NT2/D1 (cell line): ENCODE results near the gene ABCC9.

Source experiments
- DNase-seq: peaks from one replicate; pipeline ENCODE4 v3.0.0-alpha.2; 2011; ENCODE audit warnings: low read depth, low spot score
- H3K27me3 ChIP-seq: 2 replicates; pipeline ENCODE4 v1.6.0; 2011; ENCODE audit warnings: mild to moderate bottlenecking; ENCODE audit not compliant: insufficient read length, insufficient read depth
- H3K36me3 ChIP-seq: 2 replicates; pipeline ENCODE4 v1.6.1; 2011; ENCODE audit warnings: mild to moderate bottlenecking, low read length, mixed read lengths; ENCODE audit not compliant: insufficient read depth, insufficient read length
- H3K4me1 ChIP-seq: 2 replicates; pipeline ENCODE4 v1.5.1; 2011; ENCODE audit not compliant: insufficient read depth, insufficient read length
- H3K4me3 ChIP-seq: 2 replicates; pipeline ENCODE4 v1.5.1; 2011; ENCODE audit warnings: low read depth; ENCODE audit not compliant: insufficient read length
- H3K9ac ChIP-seq: 2 replicates; pipeline ENCODE4 v1.6.0; 2011; ENCODE audit warnings: low read depth; ENCODE audit not compliant: insufficient read length
- H3K9me3 ChIP-seq: 2 replicates; pipeline ENCODE4 v1.5.1; 2011; ENCODE audit warnings: mild to moderate bottlenecking, low read length; ENCODE audit not compliant: insufficient read depth
- SUZ12 ChIP-seq: IDR thresholded peaks from 2 replicates; pipeline ENCODE4 v1.6.1; 2011; ENCODE audit not compliant: insufficient read length, insufficient read depth; ENCODE audit errors: extremely low read depth
- YY1 ChIP-seq: IDR thresholded peaks from 2 replicates; pipeline ENCODE4 v1.6.1; 2011; ENCODE audit not compliant: insufficient read length, insufficient read depth
- ZNF274 ChIP-seq: IDR thresholded peaks from 2 replicates; pipeline ENCODE4 v1.6.1; 2011; ENCODE audit warnings: mild to moderate bottlenecking, low read depth, low read length

ABCC9 gene

DNA sequence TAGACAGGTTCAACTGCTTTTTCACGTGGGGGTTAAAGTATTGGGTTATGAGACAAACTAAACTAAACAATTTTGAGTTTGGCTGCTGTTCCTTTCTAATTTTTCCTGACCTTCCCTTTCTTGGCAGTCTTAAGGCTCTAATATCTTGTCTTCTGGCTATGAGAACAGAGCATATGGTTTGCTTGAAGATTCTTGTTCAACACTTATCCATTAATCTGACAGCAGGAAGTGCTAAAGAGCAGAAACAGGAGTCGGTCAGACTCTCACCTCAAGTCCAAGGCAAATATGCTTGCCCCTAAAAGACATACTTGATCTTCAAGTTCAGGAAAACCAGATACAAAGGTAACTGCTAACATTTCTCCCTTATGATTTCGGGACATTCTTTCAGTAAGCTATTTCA lies 114.1 kb downstream of the ABCC9 start:
- no peaks in the 10 kb centered on the region for H3K36me3 ChIP-seq
- no peaks in the 10 kb centered on the region for H3K27me3 ChIP-seq
- H3K4me3 ChIP-seq = no peak overlapping the region
- no peaks in the 10 kb centered on the region for H3K4me1 ChIP-seq
- TF ChIP-seq SUZ12 = no peak
- no peak for TF ChIP-seq ZNF274
- no peak for TF ChIP-seq YY1
- no peak overlapping the region for H3K9ac ChIP-seq
- no peak for DNase-seq
- H3K9me3 ChIP-seq = no peaks in the 10 kb centered on the region

DNA sequence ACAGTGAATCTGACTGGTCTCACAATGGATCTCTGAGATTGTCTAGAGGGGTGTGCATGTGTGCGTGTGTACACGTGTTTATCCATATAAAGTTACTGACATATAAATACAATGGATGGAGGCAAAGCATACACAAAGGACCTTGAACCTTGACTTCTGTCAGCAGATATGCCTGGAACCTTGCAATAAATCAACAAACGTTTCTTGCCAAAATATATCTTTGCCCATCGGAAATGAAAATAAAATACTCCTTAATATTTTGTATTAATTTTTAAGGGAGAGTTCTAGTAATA lies 114.7 kb downstream of the ABCC9 start:
- Histone ChIP-seq H3K4me1 (no peaks in the 10 kb centered on the region), H3K27me3 (no peaks in the 10 kb centered on the region), H3K9me3 (no peaks in the 10 kb centered on the region), H3K4me3 (no peak overlapping the region), H3K36me3 (no peaks in the 10 kb centered on the region), H3K9ac (no peak overlapping the region)
- no peak for DNase-seq
- TF ChIP-seq ZNF274 = no peak
- TF ChIP-seq YY1 = no peak
- no peak for TF ChIP-seq SUZ12

DNA sequence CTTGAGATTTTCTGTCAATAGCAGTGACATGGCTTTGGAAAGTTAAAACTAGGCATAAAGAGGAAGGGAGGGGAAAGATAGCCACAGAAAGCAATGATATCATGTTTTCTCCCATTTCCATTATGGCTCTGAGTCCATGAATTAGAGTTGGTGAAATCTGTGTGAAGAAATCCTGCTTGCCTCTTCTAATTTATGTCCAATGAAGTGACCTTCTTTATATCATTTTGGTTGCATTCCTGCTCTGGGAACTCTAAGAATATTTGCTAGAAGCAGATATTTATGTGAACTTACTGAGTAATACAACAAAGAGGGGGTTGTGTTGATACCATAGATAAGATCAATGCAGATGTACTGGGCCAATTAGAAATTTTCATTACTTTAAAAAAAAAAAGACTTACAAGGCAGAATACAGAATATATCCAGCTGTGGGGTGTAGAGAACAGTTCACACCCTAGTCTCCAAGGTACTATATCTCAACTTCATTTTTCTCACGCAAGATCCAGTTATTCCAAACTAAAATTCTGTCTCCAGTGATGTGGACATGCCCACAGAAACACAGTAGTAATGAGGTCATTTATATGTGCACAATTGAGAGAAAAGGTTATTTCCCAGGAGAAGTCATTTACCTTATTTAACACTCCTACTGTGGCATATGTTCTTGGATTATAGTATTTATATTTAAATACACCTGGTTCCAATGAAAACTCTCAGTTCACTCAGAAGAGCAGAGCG lies 115.2 kb downstream of the ABCC9 start:
- no peak for DNase-seq
- Histone ChIP-seq H3K4me1 (no peaks in the 10 kb centered on the region), H3K27me3 (no peaks in the 10 kb centered on the region), H3K9ac (no peak overlapping the region), H3K9me3 (no peaks in the 10 kb centered on the region), H3K4me3 (no peak overlapping the region), H3K36me3 (no peaks in the 10 kb centered on the region)
- TF ChIP-seq ZNF274 = no peak
- TF ChIP-seq SUZ12 = no peak
- TF ChIP-seq YY1 = no peak

DNA sequence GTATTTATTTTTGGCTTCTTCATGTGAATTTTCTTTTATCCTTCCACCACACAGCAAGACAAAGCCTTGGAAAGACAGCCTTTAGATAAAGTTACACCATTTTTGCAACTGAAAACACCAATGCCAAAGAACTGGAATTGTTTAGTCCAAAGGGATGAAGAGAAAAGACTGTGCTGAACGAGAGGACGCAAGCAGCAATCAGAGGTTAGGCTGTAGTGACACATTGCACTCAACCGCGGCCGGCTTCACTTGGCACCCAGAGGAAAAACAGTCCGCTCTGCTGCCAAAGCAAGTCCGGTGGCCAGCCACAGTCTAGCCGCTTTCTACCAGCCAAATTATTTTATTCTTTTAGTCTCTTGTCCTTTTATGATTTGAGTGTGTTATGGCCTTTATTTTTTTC lies 117.6 kb downstream of the ABCC9 start:
- Histone ChIP-seq H3K36me3 (no peaks in the 10 kb centered on the region), H3K9me3 (no peaks in the 10 kb centered on the region), H3K4me1 (no peaks in the 10 kb centered on the region), H3K27me3 (no peaks in the 10 kb centered on the region), H3K4me3 (no peak overlapping the region), H3K9ac (no peak overlapping the region)
- no peak for DNase-seq
- TF ChIP-seq SUZ12 (no peak), YY1 (no peak), ZNF274 (no peak)

DNA sequence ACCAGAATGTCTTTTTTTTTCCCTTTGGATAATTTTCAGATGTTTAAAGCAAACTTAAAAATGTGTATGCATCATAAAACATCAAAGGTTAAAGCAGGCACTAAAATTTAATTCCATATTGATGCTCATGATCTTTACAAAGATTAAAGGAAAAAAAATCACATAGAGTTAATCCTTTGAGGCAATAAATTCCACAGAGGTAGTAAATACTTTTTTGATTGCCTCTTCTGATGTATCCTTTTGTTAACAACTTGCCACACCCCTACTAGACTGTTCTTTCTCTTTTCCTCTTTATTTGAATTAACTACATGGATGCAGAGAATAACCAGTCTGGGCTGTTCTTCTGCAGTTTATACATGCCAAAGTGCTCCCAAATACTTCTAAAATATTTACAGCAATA lies 121.5 kb downstream of the ABCC9 start:
- Histone ChIP-seq H3K4me1 (no peaks in the 10 kb centered on the region), H3K9me3 (no peaks in the 10 kb centered on the region), H3K9ac (no peak overlapping the region), H3K36me3 (no peaks in the 10 kb centered on the region), H3K4me3 (no peak overlapping the region), H3K27me3 (no peaks in the 10 kb centered on the region)
- no peak for DNase-seq
- no peak for TF ChIP-seq YY1
- no peak for TF ChIP-seq ZNF274
- no peak for TF ChIP-seq SUZ12

DNA sequence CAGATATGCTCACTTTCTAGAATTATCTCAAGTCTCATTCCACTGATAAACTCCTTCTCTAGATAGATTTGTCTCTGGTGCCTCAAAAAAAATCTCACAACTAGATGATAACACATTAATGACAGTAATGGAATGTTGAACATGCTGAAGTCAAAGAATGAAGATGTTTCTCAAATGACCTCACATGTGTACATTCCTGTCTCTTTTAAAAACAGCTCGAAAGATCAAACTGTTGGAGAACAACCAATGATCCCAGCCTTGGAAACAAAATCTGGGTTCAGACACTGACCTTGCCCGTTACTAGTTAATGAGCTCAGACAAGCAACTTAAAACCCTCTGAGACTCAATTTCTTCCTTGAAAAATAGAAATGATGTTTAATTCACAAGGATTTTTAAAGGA lies 122.0 kb downstream of the ABCC9 start:
- H3K27me3 ChIP-seq = no peaks in the 10 kb centered on the region
- H3K9ac ChIP-seq = no peak overlapping the region
- TF ChIP-seq SUZ12 = no peak
- no peak for TF ChIP-seq ZNF274
- no peak for TF ChIP-seq YY1
- H3K4me3 ChIP-seq = no peak overlapping the region
- no peak for DNase-seq
- H3K9me3 ChIP-seq = no peaks in the 10 kb centered on the region
- no peaks in the 10 kb centered on the region for H3K36me3 ChIP-seq
- no peaks in the 10 kb centered on the region for H3K4me1 ChIP-seq

- no peak overlapping the region for H3K9ac ChIP-seq
- H3K4me3 ChIP-seq = no peak overlapping the region
- no peaks in the 10 kb centered on the region for H3K36me3 ChIP-seq
- TF ChIP-seq SUZ12 = no peak
- TF ChIP-seq ZNF274 = no peak
- no peak for TF ChIP-seq YY1
- no peaks in the 10 kb centered on the region for H3K9me3 ChIP-seq
- DNase-seq = no peak
- H3K4me1 ChIP-seq = no peaks in the 10 kb centered on the region
- H3K27me3 ChIP-seq = no peaks in the 10 kb centered on the region
These were observed 122.6 kb downstream of the ABCC9 start for GRCh38 chr12:21818627-21819026.
